ENCODE data around the gene TPX2. TPM values are rescaled to one million over a fixed set of nuclear protein-coding genes. Genes with fewer than 3 reads are reported as not detected.

TPX2 gene
- total RNA-seq, 1 donor from 2014 or later = 5.8 TPM

DNA sequence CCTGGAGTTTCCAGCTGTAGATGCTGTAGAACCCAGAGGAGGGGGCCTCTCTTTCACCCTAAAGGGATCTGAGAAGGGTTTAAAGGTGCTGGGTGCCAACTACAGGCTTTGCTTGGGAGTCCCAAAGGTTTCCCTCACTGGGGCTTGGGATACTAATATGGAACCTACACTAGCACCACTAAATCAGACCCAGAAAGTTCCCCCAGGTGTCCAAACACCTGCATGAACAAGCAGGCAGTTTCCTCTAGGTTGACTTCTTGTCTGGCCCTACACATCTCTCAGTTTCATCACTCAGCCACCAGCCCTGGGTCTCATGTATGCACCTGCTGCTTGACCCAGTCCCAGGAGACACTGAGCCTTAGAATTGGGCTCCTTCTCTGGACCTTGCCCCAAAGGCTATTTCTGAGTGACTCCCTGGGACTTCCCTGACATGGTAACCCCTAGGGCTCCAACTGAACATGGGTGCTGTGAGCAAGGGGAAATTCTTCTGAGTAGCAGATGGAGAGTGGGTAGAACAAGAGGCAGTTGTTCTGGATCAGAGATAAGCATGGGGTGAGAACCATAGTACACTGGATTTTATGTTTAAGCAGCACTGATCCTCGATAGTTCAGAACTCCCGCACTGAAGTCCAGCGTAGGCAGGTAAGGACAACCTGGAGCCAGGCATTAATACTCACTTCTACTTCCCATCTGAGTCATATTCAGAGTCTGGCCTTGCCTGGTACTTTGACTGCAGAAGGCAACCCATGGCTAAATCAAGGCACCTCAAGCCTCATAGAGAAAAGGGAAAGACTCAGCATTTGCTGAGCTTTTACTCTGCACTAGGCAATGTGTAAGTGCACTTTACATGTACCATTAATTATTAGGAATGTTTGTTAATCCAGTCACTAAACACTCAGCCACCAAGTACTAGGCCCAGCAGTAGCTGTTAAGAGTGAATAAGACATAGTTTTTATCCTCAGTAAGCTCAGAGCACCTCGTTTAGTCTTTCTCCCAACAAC, 33.2 kb upstream of the TPX2 start:
- DNase-seq = no peak

DNA sequence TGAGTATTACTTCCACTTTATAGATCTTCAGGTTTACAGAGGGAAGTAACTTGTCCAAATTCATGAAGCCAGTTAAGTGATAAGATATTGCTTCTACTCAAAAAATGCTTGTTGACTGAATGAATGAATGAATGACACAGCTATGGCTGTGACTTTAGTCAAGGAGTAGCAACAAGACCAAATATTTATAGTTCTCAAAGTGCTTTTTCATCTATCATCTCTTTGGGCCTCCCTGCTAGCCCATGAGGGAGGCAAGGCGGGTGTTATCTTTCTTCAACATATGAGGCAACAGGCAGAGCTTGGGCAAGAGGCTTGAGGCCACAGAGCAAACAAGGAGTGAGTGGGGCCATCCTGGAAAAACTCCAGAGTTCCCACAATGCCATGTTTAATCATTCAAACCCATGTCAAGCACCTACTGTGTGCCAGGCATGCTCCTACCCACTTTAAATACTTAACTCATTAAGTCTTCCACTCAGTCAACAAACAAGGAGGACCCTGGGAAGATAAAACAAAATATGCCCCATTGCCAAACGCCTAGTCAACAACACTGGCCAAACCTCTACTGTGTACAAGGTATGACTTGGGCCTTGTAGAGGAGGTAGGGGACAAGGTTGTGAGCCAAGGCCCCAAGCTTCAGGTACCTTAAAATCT, 32.4 kb upstream of the TPX2 start:
- DNase-seq = no peak

GRCh38 chr20:31707258-31707615, 31.9 kb upstream of the TPX2 start:
- DNase-seq = no peak

- peak; percentile 29 for DNase-seq
Observed at GRCh38 chr20:31707994-31708735, 30.9 kb upstream of the TPX2 start.

DNA sequence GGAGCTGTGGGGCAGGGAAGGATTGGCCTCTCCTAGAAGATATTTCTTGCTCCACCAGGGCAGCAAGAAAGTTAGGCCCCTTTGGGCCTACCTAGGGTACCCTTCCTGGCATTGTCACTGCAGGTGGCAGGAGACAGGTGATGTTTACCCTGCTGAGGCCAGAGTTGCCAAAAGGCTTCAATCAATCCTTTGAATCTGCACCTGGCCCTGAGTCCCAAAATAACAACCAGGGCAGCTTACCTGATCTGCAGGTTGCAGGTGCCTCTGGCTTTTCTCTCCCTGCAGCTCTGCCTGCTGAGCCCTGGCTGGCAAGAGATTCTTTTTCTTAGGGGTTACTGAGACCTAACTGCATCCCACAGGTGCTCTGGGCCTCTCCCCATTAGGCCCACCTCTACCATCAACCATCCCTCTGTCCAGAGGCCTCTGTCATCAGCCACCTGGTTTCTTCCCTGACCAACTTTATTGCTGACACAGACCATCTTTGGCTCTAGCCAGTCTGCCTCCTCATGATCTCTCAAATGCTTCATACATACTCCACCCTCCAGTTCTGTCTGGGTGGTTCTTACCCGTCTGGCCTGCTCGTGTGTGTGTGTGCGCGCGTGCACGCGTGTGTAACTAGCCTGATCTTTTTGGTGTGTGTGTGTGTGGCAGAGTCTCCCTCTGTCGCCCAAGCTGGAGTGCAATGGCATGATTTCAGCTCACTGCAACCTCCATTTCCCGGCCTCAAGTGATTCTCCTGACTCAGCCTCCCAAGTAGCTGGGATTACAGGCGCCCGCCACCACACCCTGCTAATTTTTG, 30.2 kb upstream of the TPX2 start:
- DNase-seq = no peak

DNA sequence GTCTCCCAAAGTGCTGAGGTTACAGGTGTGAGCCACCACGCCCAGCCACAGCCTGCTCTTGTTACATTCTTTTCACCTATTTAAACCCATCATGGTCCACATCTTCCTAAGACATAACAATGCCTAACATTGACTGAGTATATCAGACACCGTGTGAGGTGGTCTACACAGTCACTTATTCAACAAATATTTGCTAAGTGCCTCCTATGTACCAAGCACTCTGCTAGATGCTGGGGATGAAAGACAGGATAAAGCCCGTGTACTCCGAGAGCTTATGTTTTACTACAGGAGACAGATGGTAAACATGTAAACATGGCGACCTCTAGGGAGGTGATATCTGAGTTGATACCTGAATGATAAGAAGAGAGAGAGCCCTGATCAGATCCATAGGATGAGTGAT, 29.2 kb upstream of the TPX2 start:
- no peak for DNase-seq

GRCh38 chr20:31710423-31711108, 28.5 kb upstream of the TPX2 start:
- no peak for DNase-seq

DNA sequence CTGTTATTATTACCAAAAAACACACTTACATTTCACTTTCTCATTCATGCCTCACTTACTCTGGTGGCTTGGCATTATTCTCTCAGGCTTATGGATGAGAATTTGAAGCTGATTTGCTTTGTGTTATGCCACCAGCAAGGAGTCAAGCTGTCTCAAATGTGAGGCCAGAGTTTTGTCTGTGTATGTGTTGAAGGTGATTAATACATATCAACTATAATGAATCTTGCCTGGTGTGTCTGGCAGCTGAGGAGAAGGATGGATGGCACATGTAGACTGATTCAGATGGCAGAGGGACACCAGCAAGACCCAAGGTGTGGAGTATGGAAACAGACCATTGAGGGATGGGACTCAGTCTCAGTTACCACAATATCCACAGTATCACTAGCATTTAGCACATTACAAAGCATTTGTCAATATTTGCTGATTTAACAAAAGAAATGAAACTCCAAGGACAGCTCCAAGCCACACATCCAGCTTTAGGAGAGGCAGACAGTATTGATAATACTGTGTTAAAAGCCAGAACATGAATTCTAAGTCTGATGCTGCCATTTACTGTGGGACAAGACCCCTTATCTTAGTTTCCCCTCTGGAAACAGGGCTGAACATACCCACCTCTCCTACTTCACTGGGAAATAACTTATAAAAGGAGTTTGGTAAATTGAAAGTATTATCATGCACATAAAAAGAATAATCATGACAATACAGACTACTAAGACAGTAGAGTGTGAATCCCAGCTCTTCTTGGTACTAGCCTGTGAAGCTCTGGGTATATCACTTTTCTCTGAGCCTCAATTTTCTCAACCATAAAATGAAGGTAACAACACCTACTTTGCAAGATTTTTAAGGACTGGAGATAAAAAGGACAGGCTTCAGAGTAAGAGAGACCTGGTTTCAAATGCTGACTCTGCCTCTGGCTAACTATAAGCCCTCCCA, 27.6 kb upstream of the TPX2 start:
- DNase-seq = no peak

- no peak for DNase-seq
Observed at GRCh38 chr20:31712112-31712553, 27.0 kb upstream of the TPX2 start.

DNA sequence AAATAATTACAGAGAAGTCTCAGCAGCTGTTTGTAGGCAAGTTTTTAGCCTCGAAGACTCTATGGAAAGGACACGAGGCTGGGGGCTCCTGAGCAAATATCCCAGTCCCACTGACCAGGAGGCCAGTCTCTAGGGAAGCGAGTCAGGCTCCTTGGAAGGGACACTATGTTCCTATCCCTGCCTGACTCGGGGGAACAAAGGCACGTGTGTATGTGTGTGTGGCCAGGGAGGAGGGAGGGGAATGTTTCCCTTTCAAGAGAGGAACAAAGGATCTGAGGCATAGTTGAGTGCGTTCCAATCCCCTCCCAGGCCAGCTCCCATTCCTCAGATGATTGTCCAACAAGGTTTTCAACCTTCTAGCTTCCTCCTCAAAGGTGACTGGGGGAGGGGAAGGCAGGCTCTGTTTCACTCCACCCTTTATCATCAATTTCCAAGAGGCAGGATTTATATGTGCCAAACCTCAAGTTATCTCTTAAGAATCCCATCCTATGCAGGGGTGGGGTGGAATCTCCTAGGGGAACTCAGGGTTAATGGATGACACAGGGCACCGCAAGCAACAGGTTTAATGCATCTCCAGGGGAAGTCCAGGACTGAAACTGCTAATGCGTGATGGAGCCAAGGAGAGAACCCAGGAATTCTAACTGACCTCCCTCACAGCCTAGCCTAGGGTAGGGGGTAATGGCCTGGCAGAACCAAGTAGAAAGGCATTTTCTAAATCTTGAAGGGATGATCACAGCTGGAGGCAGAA, 26.4 kb upstream of the TPX2 start:
- peak; percentile 79 for DNase-seq

GRCh38 chr20:31713312-31714273, 25.5 kb upstream of the TPX2 start:
- DNase-seq = no peak

DNA sequence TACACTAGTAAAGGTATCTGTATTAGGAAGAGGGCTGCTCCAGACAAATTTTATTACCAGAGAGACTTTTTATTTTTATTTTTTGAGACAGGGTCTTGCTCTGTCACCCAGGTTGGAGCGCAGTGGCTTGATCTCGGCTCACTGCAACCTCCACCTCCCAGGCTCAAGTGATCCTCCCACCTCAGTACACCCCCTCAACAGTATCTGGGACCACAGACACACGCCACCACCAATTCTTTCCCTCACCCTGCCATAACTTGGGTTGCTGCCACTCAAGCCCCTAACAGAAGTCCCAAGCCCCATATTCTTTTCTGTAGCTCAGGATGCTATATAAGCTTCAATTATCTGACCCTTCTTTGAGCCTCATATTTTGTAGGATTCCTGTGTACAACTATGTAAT, 23.3 kb upstream of the TPX2 start:
- no peak for DNase-seq

- DNase-seq = no peak
Observed at GRCh38 chr20:31716351-31716750, 22.7 kb upstream of the TPX2 start.

DNA sequence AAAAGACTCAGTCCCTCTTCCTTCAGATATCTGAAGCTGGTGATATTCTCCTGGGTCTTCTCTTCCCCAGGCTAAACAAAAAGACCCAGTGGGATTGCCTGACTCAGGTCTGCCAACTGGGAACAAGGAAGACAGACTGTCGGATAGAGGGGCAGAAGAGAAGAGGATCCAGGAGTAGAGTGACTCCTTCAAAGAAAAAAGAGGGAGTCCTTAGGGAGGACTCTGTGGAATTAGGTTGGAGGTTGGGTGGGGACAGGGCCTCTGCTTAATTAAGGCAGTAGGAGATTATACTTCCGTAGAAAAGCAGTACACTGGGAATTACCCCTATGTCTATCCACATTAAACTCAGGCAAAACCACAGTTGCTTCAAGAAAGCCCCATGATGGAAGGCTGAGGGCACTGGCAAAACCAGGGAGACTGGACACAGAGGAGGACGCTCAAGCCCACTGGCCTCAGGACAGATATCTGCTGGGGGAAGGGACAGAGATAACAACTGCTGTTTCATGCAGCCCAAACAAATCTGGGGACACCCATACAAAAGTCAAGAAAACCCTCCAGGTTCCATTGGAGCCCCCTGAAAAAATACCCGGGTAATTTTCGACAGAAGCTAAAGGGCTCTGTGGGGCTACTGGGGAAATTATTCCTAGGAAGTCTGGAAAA, 22.1 kb upstream of the TPX2 start:
- no peak for DNase-seq

GRCh38 chr20:31717478-31718201, 21.4 kb upstream of the TPX2 start:
- DNase-seq = no peak

DNA sequence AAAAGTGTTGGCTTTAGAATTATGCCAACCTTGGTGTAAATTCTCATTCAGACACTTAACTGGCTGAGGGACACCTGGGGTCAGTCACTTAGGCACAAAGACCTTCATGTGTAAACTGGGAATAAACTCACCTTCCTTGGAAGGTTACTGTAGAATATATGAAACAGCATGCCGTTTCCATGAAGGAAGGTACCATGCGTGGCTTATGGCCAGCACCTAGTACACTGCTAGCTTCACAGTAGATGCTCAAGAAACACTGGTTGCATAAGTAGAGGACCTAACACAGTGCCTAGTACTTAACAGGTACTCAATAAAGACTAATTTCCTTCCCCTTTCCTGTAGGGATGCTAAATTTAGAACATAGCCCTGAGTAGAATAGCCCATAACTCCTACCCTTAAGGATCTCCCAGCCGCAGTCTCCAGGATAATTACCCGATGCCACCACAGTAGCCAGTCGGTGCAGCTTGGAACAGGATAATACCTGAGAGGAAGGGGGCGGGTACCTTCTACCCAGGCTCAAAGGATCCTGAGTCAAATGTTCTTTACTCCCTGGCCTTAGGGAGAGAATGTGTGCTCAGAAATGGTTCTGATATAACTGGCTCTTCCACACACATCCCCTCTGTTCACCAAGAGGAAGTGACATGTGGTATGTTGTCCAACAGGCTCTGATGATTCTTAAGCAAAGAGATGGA, 20.0 kb upstream of the TPX2 start:
- DNase-seq = no peak
